HG03159 (cell line): ENCODE data around the gene NFIB.

ENCODE experiments used
- ATAC-seq: cut with Tn5 transposase; IDR thresholded peaks from one replicate; pipeline ENCODE4 v1.9.1; 2021; ENCODE audit warnings: mild to moderate bottlenecking, moderate library complexity; ENCODE audit not compliant: unreplicated experiment

The NFIB gene

DNA sequence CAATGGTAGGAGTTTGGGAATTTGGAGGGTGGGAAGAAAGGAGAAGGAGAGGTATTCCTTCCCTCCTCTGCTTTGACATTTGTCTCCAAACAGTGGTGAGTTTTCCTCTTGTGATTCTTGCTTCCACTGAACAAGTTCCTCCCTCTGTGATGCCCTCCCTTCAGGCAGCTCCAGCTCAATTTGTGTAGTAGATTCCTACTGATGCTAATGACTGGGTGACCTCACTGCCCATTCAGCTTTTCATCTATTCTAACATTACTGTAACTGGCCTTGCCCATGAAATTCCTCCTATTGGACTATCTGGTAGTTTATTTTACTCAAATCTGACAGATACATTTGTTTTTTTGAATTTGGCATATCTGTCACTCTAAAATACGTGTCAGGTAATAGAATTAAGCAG lies 121.4 kb downstream of the NFIB start:
- no peak for ATAC-seq

DNA sequence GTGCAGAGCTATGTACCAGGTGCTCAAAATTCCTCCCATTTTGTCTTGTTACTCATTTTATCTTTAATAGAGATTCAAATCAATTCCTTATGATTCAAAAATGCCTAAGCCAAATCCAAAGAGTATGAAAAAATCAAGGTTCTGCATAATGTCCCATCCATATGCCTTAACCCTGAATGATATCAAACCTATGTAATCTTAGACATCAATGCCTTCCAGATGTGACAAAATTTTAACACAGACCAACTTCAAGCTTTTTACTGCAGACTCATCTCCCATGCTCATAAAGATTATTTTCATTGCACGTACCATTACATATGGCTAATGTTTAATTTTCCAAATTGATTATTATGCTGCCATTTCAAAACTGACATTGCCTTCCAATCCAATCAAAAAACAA lies 122.4 kb downstream of the NFIB start:
- no peak for ATAC-seq

GRCh38 chr9:14190240-14190639 lies 123.7 kb downstream of the NFIB start:
- no peak for ATAC-seq

DNA sequence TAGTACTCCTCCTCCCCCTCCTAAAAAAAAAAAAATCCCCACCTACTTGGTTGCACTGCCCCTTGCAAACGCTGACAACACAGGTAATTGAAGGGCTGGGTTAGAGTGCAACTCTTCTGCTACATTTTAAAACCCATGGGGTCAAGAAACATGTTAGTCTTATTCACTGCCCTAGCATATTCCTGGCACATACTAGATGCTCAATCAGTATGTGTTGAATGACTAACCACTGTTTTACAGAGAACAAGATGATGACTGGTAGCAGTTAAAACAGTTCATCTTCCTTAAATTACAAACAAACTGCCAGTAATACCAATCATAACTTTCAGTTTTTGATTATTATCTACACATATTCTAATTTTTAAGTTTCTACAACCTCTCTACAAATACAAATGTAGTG lies 124.4 kb downstream of the NFIB start:
- no peak for ATAC-seq

DNA sequence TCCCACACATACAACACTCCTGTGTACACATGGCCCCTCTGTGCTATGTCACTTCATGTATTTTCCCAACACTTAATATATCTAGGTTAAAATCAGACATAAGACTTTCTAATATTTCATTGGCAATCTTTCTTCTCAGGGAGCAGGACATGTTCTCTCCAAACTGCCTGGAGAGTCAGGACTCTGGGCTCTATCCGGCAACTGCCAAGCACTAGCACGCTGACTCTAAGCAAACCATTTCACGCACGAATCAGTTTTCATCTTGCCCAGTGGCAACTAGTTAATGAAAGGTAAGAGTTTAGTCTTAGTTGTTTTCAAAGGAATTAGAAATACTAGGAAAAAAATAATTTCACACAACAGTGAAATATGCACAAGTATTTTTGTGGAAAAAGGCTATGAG lies 124.8 kb downstream of the NFIB start:
- ATAC-seq = no peak

GRCh38 chr9:14188538-14188937 lies 125.4 kb downstream of the NFIB start:
- no peak for ATAC-seq

DNA sequence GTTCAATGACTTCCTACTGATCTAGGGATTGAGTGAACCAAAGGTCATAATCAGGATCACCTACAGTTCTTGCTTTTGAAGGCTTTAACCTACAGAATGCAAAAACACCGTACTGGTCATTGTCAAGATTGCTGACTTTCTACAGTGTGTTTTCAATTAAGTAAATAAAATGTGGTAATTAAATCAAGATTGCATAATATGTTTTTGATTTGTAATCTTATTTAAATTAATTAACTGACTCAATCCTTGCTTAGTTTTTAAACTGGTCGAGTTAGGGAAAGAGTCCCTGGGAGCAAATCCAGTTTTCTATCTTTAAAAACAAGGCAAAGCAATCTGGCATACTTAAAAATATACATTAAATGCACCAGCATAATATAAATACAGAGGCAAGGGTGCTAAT lies 125.9 kb downstream of the NFIB start:
- ATAC-seq = no peak

DNA sequence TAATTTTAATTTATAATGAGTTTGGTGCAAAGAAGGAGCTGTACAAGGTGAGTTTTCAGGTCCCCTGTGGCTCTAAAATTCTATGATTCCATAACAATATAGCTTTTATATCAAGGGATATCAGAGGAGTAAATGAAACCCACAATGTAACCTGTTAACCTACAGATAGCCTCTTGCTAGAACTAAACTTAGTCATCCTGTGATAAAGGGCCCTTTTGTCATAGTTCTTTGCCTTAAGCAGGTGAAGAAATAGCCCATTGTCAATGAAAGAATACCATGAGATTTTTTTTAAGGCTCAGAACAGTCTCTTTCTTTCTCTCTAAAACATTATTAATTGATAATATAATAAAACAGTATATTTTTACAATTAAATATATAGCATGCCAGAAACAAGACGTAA lies 127.8 kb downstream of the NFIB start:
- no peak for ATAC-seq

DNA sequence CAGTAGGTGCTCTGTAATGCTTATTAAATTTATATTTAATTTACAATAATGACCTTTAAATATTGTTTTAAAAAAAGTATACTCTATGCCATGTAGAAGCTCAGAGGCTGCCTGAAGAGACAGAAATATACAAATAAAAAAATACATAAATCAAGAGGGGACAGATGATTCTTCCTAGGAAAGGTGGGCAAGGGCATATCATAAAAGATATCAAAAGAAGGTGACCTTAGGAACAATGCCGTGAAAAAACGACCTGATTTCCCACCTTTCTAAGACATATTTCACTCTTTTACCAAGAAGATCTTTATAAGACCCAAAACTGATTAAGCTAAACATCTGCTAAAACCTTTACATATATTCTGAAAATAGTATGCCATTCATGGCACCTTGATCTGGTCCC lies 128.9 kb downstream of the NFIB start:
- ATAC-seq = no peak

- no peak for ATAC-seq
These were observed 130.9 kb downstream of the NFIB start for GRCh38 chr9:14183001-14183400.

- no peak for ATAC-seq
These were observed 132.9 kb downstream of the NFIB start for GRCh38 chr9:14180960-14181537.

DNA sequence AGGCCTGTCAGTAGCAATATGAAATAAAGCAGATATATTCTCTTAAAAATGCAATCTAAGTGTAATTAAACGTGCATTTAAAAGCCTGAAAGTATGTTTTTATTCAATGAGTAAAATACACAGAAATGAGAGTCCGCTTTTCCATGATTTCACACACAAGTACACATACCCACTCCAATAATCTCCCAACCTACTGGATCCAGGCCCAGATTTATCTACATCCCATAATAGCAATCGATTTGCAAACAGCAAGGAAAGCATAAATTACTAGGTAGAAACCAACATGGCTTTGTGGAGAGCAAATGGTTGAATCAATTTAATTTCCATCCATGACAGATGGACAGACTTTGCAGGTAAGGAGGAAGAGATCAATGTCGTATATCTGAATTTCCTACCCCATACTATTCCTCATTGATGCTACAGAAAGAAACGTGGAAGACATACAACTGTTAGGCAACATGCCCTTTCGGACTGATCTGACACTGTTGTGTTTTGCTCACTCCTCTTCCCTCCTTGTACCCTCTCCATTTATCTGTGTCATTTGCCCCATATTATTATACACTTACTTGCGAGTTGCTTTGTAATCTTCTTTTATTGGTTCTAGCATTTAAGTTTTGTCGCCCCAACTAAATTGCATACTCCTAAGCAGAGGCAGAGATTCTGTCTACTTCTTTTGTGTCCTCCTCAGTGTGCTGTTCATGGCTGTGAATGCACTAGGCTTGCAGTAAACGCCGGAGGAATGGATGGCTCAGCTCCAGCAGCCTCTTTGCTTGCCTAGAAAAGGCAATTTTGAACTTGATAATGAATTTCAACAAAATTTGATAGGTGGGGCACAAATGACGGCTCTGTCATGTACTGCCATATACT lies 133.6 kb downstream of the NFIB start:
- ATAC-seq = no peak

- ATAC-seq = no peak
These were observed 134.5 kb downstream of the NFIB start for GRCh38 chr9:14179449-14179848.

- no peak for ATAC-seq
These were observed 138.2 kb downstream of the NFIB start for GRCh38 chr9:14175778-14176177.

DNA sequence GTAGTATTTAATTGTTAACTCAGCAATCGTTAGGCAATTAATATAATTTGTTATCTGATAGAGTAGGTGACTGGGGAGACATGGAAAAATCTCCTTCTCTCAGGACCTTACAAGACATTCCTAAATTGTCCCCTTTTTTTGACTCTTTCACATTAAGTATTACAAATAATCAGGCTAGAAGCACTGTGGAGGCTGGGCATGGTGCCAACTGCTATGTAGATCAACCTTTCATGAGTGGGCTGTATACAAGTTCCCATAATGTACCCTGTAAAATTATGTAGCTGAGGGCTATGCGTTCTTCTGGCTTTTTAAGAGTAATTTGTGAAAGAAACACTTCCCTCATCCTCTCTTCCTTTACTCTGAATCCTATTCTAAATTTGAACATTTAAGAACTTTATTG lies 140.2 kb downstream of the NFIB start:
- ATAC-seq = no peak

GRCh38 chr9:14170973-14171596 lies 142.9 kb downstream of the NFIB start:
- peak; percentile 75 for ATAC-seq

GRCh38 chr9:14170392-14170931 lies 143.5 kb downstream of the NFIB start:
- ATAC-seq = no peak

GRCh38 chr9:14168381-14168780 lies 145.6 kb downstream of the NFIB start:
- ATAC-seq = no peak

DNA sequence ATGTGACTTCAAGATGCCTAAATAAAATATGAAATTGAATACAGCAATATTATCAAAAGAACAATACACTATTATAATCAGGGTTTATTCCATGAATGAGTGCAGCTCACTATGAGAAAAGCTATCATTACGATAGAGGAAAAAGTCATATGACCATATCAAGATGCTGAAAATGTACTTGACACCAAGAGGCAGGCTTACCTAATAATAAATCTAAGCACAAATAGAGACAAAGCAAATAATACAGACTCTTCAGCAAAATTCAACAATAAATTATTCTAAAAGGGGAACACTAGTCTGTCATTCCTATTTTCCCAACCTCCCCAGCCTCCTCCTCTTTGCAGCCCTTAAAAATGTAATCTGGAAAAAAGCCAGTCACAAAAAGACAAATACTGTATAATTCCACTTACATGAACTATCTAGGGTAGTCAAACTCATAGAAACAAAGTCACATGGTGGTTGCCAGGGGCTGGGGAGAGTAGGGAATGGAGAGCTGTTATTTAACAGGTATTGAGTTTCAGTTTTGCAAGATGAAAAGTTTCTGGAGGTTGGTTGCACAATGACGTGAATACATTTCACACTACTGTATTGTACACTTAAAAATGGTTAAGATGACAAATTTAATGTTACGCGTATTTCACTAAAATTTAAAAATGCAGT lies 148.4 kb downstream of the NFIB start:
- ATAC-seq = no peak

- ATAC-seq = no peak
These were observed 149.0 kb downstream of the NFIB start for GRCh38 chr9:14164908-14165307.

- no peak for ATAC-seq
These were observed 154.3 kb downstream of the NFIB start for GRCh38 chr9:14159440-14160216.
